Ishikawa (cell line): ENCODE results near the gene DMD.

Experiments used
- CEBPB ChIP-seq: IDR thresholded peaks from 2 replicates; pipeline ENCODE4 v1.6.1; 2012
- CREB1 ChIP-seq: IDR thresholded peaks from 2 replicates; pipeline ENCODE4 v1.6.1; 2012; ENCODE audit warnings: low read depth
- EGR1 ChIP-seq: IDR thresholded peaks from 2 replicates; pipeline ENCODE4 v1.6.1; 2012
- EP300 ChIP-seq: IDR thresholded peaks from 2 replicates; pipeline ENCODE4 v1.6.1; 2012; ENCODE audit warnings: borderline replicate concordance
- MAX ChIP-seq: IDR thresholded peaks from 2 replicates; pipeline ENCODE4 v1.6.1; 2012
- NFIC ChIP-seq: IDR thresholded peaks from 2 replicates; pipeline ENCODE4 v1.6.1; 2012
- REST ChIP-seq: IDR thresholded peaks from 2 replicates; pipeline ENCODE4 v1.6.1; 2012; ENCODE audit warnings: low read depth, mild to moderate bottlenecking
- TAF1 ChIP-seq: IDR thresholded peaks from 2 replicates; pipeline ENCODE4 v1.6.1; 2012; ENCODE audit warnings: low read depth, mild to moderate bottlenecking
- TCF12 ChIP-seq: IDR thresholded peaks from 2 replicates; pipeline ENCODE4 v1.6.1; 2012; ENCODE audit warnings: low read depth
- TEAD4 ChIP-seq: IDR thresholded peaks from 2 replicates; pipeline ENCODE4 v1.6.1; 2012
- YY1 ChIP-seq: IDR thresholded peaks from 2 replicates; pipeline ENCODE4 v1.6.1; 2012; ENCODE audit warnings: low read depth

DNA sequence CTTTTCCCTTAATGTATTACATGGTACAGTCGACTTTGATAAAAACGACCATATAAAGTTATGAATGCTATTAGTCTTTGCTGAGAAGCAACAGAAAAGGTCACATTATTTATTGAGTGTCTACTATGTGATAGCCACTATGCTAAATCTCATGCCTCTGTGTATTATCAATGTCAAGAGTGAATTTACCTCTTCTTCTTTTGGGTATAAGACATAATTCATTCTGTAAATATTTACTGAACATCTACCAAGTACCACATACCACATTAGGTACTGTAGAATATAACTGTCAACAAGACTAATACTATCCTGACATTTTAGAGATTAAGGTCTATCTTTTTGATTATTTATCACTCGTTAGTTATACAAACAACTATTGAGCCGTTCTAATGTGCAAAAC lies 1870.8 kb downstream of the DMD start:
- TF ChIP-seq TCF12 (no peak), TAF1 (no peak), MAX (no peak), YY1 (no peak), CEBPB (no peak), REST (no peak), EGR1 (no peak), TEAD4 (no peak), NFIC (no peak), CREB1 (no peak), EP300 (no peak)
